GM23248 (cell line): Measurements from ENCODE around the gene PARP15.

Experiments
- EZH2 ChIP-seq: fragments of 200-600 bp; sonication (generic); IDR thresholded peaks from 2 replicates; pipeline ENCODE4 v1.6.1; 2018; ENCODE audit warnings: antibody characterized with exemption, mild to moderate bottlenecking; ENCODE audit not compliant: insufficient read depth, poor library complexity, severe bottlenecking
- EZH2phosphoT487 ChIP-seq: fragments of 200-600 bp; sonication (generic); IDR thresholded peaks from 2 replicates; pipeline ENCODE4 v1.6.1; 2018; ENCODE audit warnings: antibody characterized with exemption, moderate library complexity, mild to moderate bottlenecking, low read depth; ENCODE audit not compliant: insufficient read depth

GRCh38 chr3:122576174-122576940 lies 1.1 kb upstream of the PARP15 start:
- TF ChIP-seq EZH2 (no peak), EZH2phosphoT487 (no peak)
